ENCODE results near the gene SLC11A2. TPM values are rescaled to one million over a fixed set of nuclear protein-coding genes. Genes with fewer than 3 reads are reported as not detected.

The SLC11A2 gene
- total and polyA plus RNA-seq, 9 of the 15 experiments (the other 6 are each of a cell fraction or from before 2014, with no cell fraction given): 21.1 to 54.0 (median 32.9) TPM

DNA sequence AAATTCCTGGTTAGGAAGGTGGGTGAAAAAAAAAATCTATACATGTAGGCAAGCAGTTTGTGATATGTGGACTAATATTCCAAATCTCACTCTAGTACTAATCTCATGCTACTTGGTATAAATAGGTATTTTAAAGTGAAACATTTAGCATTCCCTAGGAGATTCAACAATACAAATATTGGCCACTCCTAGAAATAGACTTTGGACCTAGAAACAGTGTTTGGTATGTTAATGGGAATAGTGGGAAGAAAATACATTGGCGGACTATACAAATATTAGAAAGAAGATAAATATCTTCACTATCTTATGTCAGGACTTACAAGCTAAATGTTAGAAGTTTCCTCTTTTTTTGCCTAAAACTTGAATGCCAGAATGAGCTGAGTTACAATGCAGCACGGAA lies 45.6 kb downstream of the SLC11A2 start:
- ATAC-seq: no peak
- Histone ChIP-seq H2AFZ (ENCODE audit: low read depth, low read length) (no peak overlapping the region), H3K4me3 (no peak overlapping the region), H3K9me1 (ENCODE audit: control insufficient read depth, insufficient read depth, low read length) (no peaks in the 10 kb centered on the region), H3K27ac (ENCODE audit: extremely low read depth, low read depth, low read length) (no peak overlapping the region), H4K20me1 (replicated peaks; ENCODE audit: control insufficient read depth, insufficient read depth, low read length) (no peaks in the 10 kb centered on the region), H3K4me1 (replicated peaks in 1 of 2; ENCODE audit: control insufficient read depth in 2 of 2, insufficient read depth in 2 of 2, low read length in 2 of 2) (no peaks in the 10 kb centered on the region), H3K9me3 (replicated peaks; ENCODE audit: control insufficient read depth, insufficient read depth, low read depth, low read length) (no peaks in the 10 kb centered on the region), H3K4me2 (ENCODE audit: insufficient read depth, low read length) (no peak overlapping the region), H3K36me3 (ENCODE audit: control insufficient read depth, insufficient read depth, low read length) (0 out of 3 replicates have a peak, but pooled peaks cover 3% of the 10 kb centered on the region), H3K9ac (ENCODE audit: insufficient read depth in 1 of 2, low read depth in 2 of 2, low read length in 2 of 2) (no peak overlapping the region), H3K79me2 (ENCODE audit: control insufficient read depth, insufficient read depth, low read length) (no peaks in the 10 kb centered on the region), H3K27me3 (ENCODE audit: control insufficient read depth in 2 of 2, insufficient read depth in 2 of 2, low read length in 2 of 2) (no peaks in the 10 kb centered on the region)
- in situ Hi-C loops (cut with MboI): no loop called here
- POLR2A ChIA-PET: no interaction called here
- CTCF ChIA-PET (ENCODE audit: low intra/inter-chr PET ratio): no interaction called here
- no TSS peak for BruUV-seq (replicated peaks)
- DNase-seq (ENCODE audit: extremely low read depth in 1 of 4, low spot score in 3 of 4): no peak
- intact Hi-C loops (cut with micrococcal nuclease): no loop called here
- no peak for FAIRE-seq
- 83% methylated on average over 2 of the region's 2 CpGs for WGBS (ENCODE audit: insufficient coverage, low coverage, missing lambda C conversion rate)
- TF ChIP-seq TARDBP (IDR thresholded peaks at IDR 0.05) (no peak), GATAD2B (IDR thresholded peaks at IDR 0.05; ENCODE audit: borderline replicate concordance) (no peak), ZNF445 (CRISPR knock-in tag; IDR thresholded peaks at IDR 0.05; ENCODE audit: low read depth) (no peak), PRMT5 (CRISPR knock-in tag; IDR thresholded peaks at IDR 0.05) (no peak), SAFB (IDR thresholded peaks at IDR 0.05; ENCODE audit: borderline replicate concordance, low read depth, low read length) (no peak), TSC22D4 (tag; IDR thresholded peaks at IDR 0.05) (no peak), RBBP5 (IDR thresholded peaks at IDR 0.05; ENCODE audit: borderline replicate concordance, insufficient read depth, low read length, poor library complexity, severe bottlenecking) (no peak), DMBX1 (CRISPR knock-in tag; IDR thresholded peaks at IDR 0.05; ENCODE audit: borderline replicate concordance) (no peak), CREM (IDR thresholded peaks at IDR 0.05; ENCODE audit: low read depth) (no peak), IFI16 (CRISPR knock-in tag; IDR thresholded peaks at IDR 0.05) (no peak)
- TF ChIP-seq, protein P1, sequence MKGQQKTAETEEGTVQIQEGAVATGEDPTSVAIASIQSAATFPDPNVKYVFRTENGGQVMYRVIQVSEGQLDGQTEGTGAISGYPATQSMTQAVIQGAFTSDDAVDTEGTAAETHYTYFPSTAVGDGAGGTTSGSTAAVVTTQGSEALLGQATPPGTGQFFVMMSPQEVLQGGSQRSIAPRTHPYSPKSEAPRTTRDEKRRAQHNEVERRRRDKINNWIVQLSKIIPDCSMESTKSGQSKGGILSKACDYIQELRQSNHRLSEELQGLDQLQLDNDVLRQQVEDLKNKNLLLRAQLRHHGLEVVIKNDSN (CRISPR knock-in tag; IDR thresholded peaks at IDR 0.05): no peak
- TF ChIP-seq, protein P2, sequence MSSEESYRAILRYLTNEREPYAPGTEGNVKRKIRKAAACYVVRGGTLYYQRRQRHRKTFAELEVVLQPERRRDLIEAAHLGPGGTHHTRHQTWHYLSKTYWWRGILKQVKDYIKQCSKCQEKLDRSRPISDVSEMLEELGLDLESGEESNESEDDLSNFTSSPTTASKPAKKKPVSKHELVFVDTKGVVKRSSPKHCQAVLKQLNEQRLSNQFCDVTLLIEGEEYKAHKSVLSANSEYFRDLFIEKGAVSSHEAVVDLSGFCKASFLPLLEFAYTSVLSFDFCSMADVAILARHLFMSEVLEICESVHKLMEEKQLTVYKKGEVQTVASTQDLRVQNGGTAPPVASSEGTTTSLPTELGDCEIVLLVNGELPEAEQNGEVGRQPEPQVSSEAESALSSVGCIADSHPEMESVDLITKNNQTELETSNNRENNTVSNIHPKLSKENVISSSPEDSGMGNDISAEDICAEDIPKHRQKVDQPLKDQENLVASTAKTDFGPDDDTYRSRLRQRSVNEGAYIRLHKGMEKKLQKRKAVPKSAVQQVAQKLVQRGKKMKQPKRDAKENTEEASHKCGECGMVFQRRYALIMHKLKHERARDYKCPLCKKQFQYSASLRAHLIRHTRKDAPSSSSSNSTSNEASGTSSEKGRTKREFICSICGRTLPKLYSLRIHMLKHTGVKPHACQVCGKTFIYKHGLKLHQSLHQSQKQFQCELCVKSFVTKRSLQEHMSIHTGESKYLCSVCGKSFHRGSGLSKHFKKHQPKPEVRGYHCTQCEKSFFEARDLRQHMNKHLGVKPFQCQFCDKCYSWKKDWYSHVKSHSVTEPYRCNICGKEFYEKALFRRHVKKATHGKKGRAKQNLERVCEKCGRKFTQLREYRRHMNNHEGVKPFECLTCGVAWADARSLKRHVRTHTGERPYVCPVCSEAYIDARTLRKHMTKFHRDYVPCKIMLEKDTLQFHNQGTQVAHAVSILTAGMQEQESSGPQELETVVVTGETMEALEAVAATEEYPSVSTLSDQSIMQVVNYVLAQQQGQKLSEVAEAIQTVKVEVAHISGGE (CRISPR knock-in tag; IDR thresholded peaks at IDR 0.05): no peak
- TF ChIP-seq, protein P3, sequence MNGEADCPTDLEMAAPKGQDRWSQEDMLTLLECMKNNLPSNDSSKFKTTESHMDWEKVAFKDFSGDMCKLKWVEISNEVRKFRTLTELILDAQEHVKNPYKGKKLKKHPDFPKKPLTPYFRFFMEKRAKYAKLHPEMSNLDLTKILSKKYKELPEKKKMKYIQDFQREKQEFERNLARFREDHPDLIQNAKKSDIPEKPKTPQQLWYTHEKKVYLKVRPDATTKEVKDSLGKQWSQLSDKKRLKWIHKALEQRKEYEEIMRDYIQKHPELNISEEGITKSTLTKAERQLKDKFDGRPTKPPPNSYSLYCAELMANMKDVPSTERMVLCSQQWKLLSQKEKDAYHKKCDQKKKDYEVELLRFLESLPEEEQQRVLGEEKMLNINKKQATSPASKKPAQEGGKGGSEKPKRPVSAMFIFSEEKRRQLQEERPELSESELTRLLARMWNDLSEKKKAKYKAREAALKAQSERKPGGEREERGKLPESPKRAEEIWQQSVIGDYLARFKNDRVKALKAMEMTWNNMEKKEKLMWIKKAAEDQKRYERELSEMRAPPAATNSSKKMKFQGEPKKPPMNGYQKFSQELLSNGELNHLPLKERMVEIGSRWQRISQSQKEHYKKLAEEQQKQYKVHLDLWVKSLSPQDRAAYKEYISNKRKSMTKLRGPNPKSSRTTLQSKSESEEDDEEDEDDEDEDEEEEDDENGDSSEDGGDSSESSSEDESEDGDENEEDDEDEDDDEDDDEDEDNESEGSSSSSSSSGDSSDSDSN (IDR thresholded peaks at IDR 0.05; ENCODE audit: borderline replicate concordance in 1 of 2, low read depth in 2 of 2, low read length in 2 of 2): no peak
- TF ChIP-seq, protein P4, sequence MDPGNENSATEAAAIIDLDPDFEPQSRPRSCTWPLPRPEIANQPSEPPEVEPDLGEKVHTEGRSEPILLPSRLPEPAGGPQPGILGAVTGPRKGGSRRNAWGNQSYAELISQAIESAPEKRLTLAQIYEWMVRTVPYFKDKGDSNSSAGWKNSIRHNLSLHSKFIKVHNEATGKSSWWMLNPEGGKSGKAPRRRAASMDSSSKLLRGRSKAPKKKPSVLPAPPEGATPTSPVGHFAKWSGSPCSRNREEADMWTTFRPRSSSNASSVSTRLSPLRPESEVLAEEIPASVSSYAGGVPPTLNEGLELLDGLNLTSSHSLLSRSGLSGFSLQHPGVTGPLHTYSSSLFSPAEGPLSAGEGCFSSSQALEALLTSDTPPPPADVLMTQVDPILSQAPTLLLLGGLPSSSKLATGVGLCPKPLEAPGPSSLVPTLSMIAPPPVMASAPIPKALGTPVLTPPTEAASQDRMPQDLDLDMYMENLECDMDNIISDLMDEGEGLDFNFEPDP (CRISPR knock-in tag; IDR thresholded peaks at IDR 0.05): no peak
